ENCODE measurements around the gene GSTP1.

GRCh38 chr11:67616431-67617242 lies 33.0 kb downstream of the GSTP1 start:
- TF ChIP-seq, protein P1, sequence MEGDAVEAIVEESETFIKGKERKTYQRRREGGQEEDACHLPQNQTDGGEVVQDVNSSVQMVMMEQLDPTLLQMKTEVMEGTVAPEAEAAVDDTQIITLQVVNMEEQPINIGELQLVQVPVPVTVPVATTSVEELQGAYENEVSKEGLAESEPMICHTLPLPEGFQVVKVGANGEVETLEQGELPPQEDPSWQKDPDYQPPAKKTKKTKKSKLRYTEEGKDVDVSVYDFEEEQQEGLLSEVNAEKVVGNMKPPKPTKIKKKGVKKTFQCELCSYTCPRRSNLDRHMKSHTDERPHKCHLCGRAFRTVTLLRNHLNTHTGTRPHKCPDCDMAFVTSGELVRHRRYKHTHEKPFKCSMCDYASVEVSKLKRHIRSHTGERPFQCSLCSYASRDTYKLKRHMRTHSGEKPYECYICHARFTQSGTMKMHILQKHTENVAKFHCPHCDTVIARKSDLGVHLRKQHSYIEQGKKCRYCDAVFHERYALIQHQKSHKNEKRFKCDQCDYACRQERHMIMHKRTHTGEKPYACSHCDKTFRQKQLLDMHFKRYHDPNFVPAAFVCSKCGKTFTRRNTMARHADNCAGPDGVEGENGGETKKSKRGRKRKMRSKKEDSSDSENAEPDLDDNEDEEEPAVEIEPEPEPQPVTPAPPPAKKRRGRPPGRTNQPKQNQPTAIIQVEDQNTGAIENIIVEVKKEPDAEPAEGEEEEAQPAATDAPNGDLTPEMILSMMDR (IDR thresholded peaks at IDR 0.05) = no peak
- no peak for TF ChIP-seq POLR2A (IDR thresholded peaks at IDR 0.05)
